H9 (cell line): Measurements from ENCODE around the gene RFTN2. TPM values are rescaled to one million over a fixed set of nuclear protein-coding genes. Genes with fewer than 3 reads are reported as not detected.

Experiments
- DNase-seq: peaks from one replicate; pipeline ENCODE4 v3.0.0-alpha.2; 2017
- H2AFZ ChIP-seq: one replicate; pipeline ENCODE4 v1.6.1; 2013; ENCODE audit warnings: mild to moderate bottlenecking, low read length, control low read depth, moderate library complexity
- H2AK5ac ChIP-seq: 2 replicates; pipeline ENCODE4 v1.6.1; 2013; ENCODE audit warnings: low read length, control low read depth, mixed read lengths; ENCODE audit not compliant: insufficient read length
- H2BK120ac ChIP-seq: one replicate; pipeline ENCODE4 v1.6.1; 2013; ENCODE audit warnings: low read depth, mild to moderate bottlenecking, low read length, control low read depth, inconsistent platforms; ENCODE audit not compliant: poor library complexity, severe bottlenecking
- H2BK12ac ChIP-seq: 2 replicates; pipeline ENCODE4 v1.6.1; 2013; ENCODE audit warnings: low read length, control low read depth, mixed read lengths, low read depth; ENCODE audit not compliant: insufficient read length
- H2BK15ac ChIP-seq: 2 replicates; pipeline ENCODE4 v1.6.1; 2013; ENCODE audit warnings: low read depth, low read length, control low read depth
- H2BK20ac ChIP-seq: one replicate; pipeline ENCODE4 v1.6.1; 2013; ENCODE audit warnings: low read depth, mild to moderate bottlenecking, low read length, control low read depth, inconsistent platforms; ENCODE audit not compliant: poor library complexity, severe bottlenecking
- H2BK5ac ChIP-seq: 2 replicates; pipeline ENCODE4 v1.6.1; 2013; ENCODE audit warnings: low read length, control low read depth, mixed read lengths; ENCODE audit not compliant: insufficient read length
- H3K14ac ChIP-seq: 2 replicates; pipeline ENCODE4 v1.6.1; 2013; ENCODE audit warnings: low read length, control low read depth; ENCODE audit not compliant: insufficient read depth
- H3K18ac ChIP-seq: 2 replicates; pipeline ENCODE4 v1.6.1; 2013; ENCODE audit warnings: low read depth, mild to moderate bottlenecking, mixed read lengths, low read length, control low read depth; ENCODE audit not compliant: insufficient read length
- H3K23ac ChIP-seq: 2 replicates; pipeline ENCODE4 v1.6.1; 2013; ENCODE audit warnings: low read length, control low read depth, mixed read lengths, low read depth; ENCODE audit not compliant: insufficient read length
- H3K23me2 ChIP-seq: 2 replicates; pipeline ENCODE4 v1.6.1; 2013; ENCODE audit warnings: low read depth, mild to moderate bottlenecking, mixed read lengths, low read length, control low read depth; ENCODE audit not compliant: insufficient read length, poor library complexity, severe bottlenecking
- H3K27ac ChIP-seq: 2 replicates; pipeline ENCODE4 v1.5.1; 2013; ENCODE audit warnings: low read length, control low read depth, mixed read lengths, low read depth; ENCODE audit not compliant: insufficient read length
- H3K27me3 ChIP-seq: 2 replicates; pipeline ENCODE4 v1.6.1; 2013; ENCODE audit warnings: low read length, control low read depth, inconsistent platforms; ENCODE audit not compliant: insufficient read depth
- H3K4ac ChIP-seq: 2 replicates; pipeline ENCODE4 v1.6.1; 2013; ENCODE audit warnings: low read depth, mild to moderate bottlenecking, control low read depth, inconsistent platforms, low read length, moderate library complexity
- H3K4me1 ChIP-seq: 2 replicates; pipeline ENCODE4 v1.6.1; 2013; ENCODE audit warnings: low read length, control low read depth, inconsistent platforms; ENCODE audit not compliant: insufficient read depth
- H3K4me2 ChIP-seq: 2 replicates; pipeline ENCODE4 v1.6.1; 2013; ENCODE audit warnings: low read length, control low read depth, mixed read lengths; ENCODE audit not compliant: insufficient read length, insufficient read depth
- H3K56ac ChIP-seq: 2 replicates; pipeline ENCODE4 v1.6.1; 2013; ENCODE audit warnings: low read depth, mild to moderate bottlenecking, mixed read lengths, low read length, control low read depth; ENCODE audit not compliant: insufficient read length
- H3K79me1 ChIP-seq: 2 replicates; pipeline ENCODE4 v1.6.1; 2013; ENCODE audit warnings: low read depth, mild to moderate bottlenecking, moderate library complexity, low read length, control low read depth, inconsistent platforms; ENCODE audit not compliant: insufficient read depth, poor library complexity, severe bottlenecking
- H3K79me2 ChIP-seq: 2 replicates; pipeline ENCODE4 v1.6.1; 2013; ENCODE audit warnings: low read length, control low read depth, inconsistent platforms; ENCODE audit not compliant: insufficient read depth
- H3K9ac ChIP-seq: 2 replicates; pipeline ENCODE4 v1.6.1; 2013; ENCODE audit warnings: low read length, control low read depth, mixed read lengths; ENCODE audit not compliant: insufficient read length; ENCODE audit errors: extremely low read depth
- H3K9me3 ChIP-seq: one replicate; pipeline ENCODE4 v1.6.1; 2013; ENCODE audit warnings: low read depth, low read length, inconsistent platforms; ENCODE audit not compliant: control insufficient read depth
- H3T11ph ChIP-seq: one replicate; pipeline ENCODE4 v1.6.1; 2013; ENCODE audit warnings: mild to moderate bottlenecking, low read length, control low read depth, inconsistent platforms
- H4K20me1 ChIP-seq: one replicate; pipeline ENCODE4 v1.6.1; 2013; ENCODE audit not compliant: control insufficient read depth, insufficient read length, insufficient read depth
- H4K5ac ChIP-seq: 2 replicates; pipeline ENCODE4 v1.6.1; 2013; ENCODE audit warnings: low read depth, mild to moderate bottlenecking, mixed read lengths, low read length, control low read depth; ENCODE audit not compliant: insufficient read length
- H4K8ac ChIP-seq: replicated peaks from 2 replicates; pipeline ENCODE4 v1.6.1; 2013; ENCODE audit warnings: low read length, control low read depth, mixed read lengths, low read depth; ENCODE audit not compliant: insufficient read length
- H4K91ac ChIP-seq: 2 replicates; pipeline ENCODE4 v1.6.1; 2013; ENCODE audit warnings: low read depth, mild to moderate bottlenecking, moderate library complexity, mixed read lengths, low read length, control low read depth; ENCODE audit not compliant: insufficient read length
- H3K27ac Mint-ChIP-seq, 3 experiments: 2 replicates in 2 of 3; 3 replicates in 1 of 3; pipeline ENCODE4 v1.8.0; 2020 to 2021; ENCODE audit warnings: mixed read lengths in 3 of 3, mild to moderate bottlenecking in 1 of 3, moderate library complexity in 1 of 3
- H3K27me3 Mint-ChIP-seq: 2 replicates; pipeline ENCODE4 v1.8.0; 2021; ENCODE audit warnings: low read depth, mild to moderate bottlenecking, moderate library complexity, mixed read lengths
- H3K36me3 Mint-ChIP-seq, 3 experiments: 2 replicates in 2 of 3; 3 replicates in 1 of 3; pipeline ENCODE4 v1.8.0; 2020 to 2021; ENCODE audit warnings: low read depth in 3 of 3, mixed read lengths in 3 of 3; ENCODE audit not compliant: insufficient read depth in 1 of 3
- H3K4me1 Mint-ChIP-seq, 2 experiments: 2 replicates each; pipeline ENCODE4 v1.8.0; 2020; ENCODE audit warnings: mixed read lengths in 2 of 2
- H3K4me3 Mint-ChIP-seq, 2 experiments: 2 replicates in 1 of 2; 3 replicates in 1 of 2; pipeline ENCODE4 v1.8.0; 2020 to 2021; ENCODE audit warnings: mild to moderate bottlenecking in 2 of 2, mixed read lengths in 2 of 2, moderate library complexity in 1 of 2
- H3K9me3 Mint-ChIP-seq, 2 experiments: 2 replicates in 1 of 2; 3 replicates in 1 of 2; pipeline ENCODE4 v1.8.0; 2020; ENCODE audit warnings: mild to moderate bottlenecking in 2 of 2, mixed read lengths in 2 of 2, moderate library complexity in 1 of 2
- WGBS: extraction: QIAGEN DNeasy Blood & Tissue Kit; methylation state at CpG from one replicate; pipeline ENCODE4 v1.1.7; 2013; ENCODE audit warnings: missing lambda C conversion rate, low lambda C conversion rate, mixed read lengths; ENCODE audit not compliant: insufficient read length; ENCODE audit errors: extremely low coverage; 5-methylcytosine and 5-hydroxymethylcytosine counted together
- total RNA-seq: library from RNA; stranded (reverse); gene quantifications from 2 replicates; pipeline ENCODE4 v1.2.1, GENCODE V29; 2021
- TF ChIP-seq, protein P1 (sequence below): fragments of 200-600 bp; sonication (generic); conservative IDR thresholded peaks from 3 replicates; pipeline ENCODE4 v1.8.0; 2021; ENCODE audit warnings: antibody characterized with exemption, mild to moderate bottlenecking

RFTN2 gene
- total RNA-seq, 1 experiment from 2014 or later = 0.28 TPM

DNA sequence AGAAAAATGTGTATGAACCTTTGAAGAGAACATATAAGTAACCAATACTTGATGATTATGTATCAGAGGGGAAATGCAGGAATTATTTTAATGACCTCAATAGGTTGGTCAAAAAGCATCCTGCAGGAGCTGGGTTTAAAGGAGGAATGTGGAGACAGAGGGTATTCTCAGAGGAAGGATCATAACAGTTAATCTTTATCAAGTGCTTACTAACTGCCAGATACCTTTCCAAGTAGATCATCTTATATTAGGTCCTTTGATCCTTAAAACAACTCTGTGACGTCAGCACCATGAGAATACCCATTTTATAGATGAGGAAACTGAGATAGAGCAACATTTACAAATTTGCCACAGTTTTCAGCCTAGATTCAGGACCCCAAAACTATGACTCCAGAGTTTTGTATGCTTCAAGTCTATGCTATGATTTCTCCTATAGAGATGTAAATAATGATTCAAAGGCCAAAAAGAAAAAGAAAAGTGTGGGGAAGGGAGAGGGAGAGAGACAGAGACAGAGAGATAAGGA lies 3.0 kb downstream of the RFTN2 start:
- peak overlapping the region in 1 of 3 experiments; percentile 53; a peak in 3 of 7 replicates for H3K27ac Mint-ChIP-seq
- no peak overlapping the region for H3T11ph ChIP-seq
- no peak overlapping the region for H3K23ac ChIP-seq
- no peak overlapping the region for H3K27ac ChIP-seq
- no peak overlapping the region for H2BK15ac ChIP-seq
- no peak overlapping the region for H3K56ac ChIP-seq
- peaks cover 1 to 3% of the 10 kb centered on the region in 2 experiments for H3K9me3 Mint-ChIP-seq
- no peaks in the 10 kb centered on the region for H3K27me3 ChIP-seq
- H3K9ac ChIP-seq = no peak overlapping the region
- H4K5ac ChIP-seq = no peak overlapping the region
- no peak overlapping the region for H4K8ac ChIP-seq
- H2BK120ac ChIP-seq = no peak overlapping the region
- H2BK20ac ChIP-seq = no peak overlapping the region
- H3K9me3 ChIP-seq = no peaks in the 10 kb centered on the region
- H3K4me3 Mint-ChIP-seq = peak overlapping the region in 1 of 2 experiments; percentile 35; a peak in 1 of 5 replicates
- no peak overlapping the region for H2BK5ac ChIP-seq
- peaks cover 39 to 40% of the 10 kb centered on the region in 2 experiments for H3K4me1 Mint-ChIP-seq
- no peaks in the 10 kb centered on the region for H3K27me3 Mint-ChIP-seq
- H3K4ac ChIP-seq = no peak overlapping the region
- no peak overlapping the region for H2BK12ac ChIP-seq
- H2AFZ ChIP-seq = no peak overlapping the region
- no peaks in the 10 kb centered on the region; the same call in 1 of the 2 replicates for H3K4me1 ChIP-seq
- H3K36me3 Mint-ChIP-seq = peaks cover 0 to 8% (median 2%) of the 10 kb centered on the region in 3 experiments; a peak in 4 of 7 replicates
- H3K79me2 ChIP-seq = no peaks in the 10 kb centered on the region
- no peaks in the 10 kb centered on the region for H4K20me1 ChIP-seq
- TF ChIP-seq, protein P1, sequence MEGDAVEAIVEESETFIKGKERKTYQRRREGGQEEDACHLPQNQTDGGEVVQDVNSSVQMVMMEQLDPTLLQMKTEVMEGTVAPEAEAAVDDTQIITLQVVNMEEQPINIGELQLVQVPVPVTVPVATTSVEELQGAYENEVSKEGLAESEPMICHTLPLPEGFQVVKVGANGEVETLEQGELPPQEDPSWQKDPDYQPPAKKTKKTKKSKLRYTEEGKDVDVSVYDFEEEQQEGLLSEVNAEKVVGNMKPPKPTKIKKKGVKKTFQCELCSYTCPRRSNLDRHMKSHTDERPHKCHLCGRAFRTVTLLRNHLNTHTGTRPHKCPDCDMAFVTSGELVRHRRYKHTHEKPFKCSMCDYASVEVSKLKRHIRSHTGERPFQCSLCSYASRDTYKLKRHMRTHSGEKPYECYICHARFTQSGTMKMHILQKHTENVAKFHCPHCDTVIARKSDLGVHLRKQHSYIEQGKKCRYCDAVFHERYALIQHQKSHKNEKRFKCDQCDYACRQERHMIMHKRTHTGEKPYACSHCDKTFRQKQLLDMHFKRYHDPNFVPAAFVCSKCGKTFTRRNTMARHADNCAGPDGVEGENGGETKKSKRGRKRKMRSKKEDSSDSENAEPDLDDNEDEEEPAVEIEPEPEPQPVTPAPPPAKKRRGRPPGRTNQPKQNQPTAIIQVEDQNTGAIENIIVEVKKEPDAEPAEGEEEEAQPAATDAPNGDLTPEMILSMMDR = no peak
- no peak for DNase-seq
- H3K18ac ChIP-seq = no peak overlapping the region
- no peak overlapping the region for H3K4me2 ChIP-seq
- no peak overlapping the region for H3K14ac ChIP-seq
- no CpG with 5 or more reads among the region's 1 CpG for WGBS
- H4K91ac ChIP-seq = no peak overlapping the region
- peaks cover 3% of the 10 kb centered on the region for H3K23me2 ChIP-seq
- H2AK5ac ChIP-seq = no peak overlapping the region
- no peaks in the 10 kb centered on the region for H3K79me1 ChIP-seq
